Kidney (tissue), 22 donors: ENCODE measurements around the gene SEC14L5. TPM values are rescaled to one million over a fixed set of nuclear protein-coding genes. Genes with fewer than 3 reads are reported as not detected.

Experiments used
- DNase-seq, 5 donors: peaks; one replicate each; pipeline ENCODE4 v3.0.0-alpha.2; 2013 to 2020
- FAIRE-seq: peaks from 2 replicates; lab custom pipeline; 2012; peaks lifted over from hg19 to GRCh38; lab: Jason Lieb, UNC
- H3K27ac ChIP-seq, 2 donors: one replicate each; pipeline ENCODE4 v1.7.0; 2013; ENCODE audit warnings: low read depth in 2 of 2, low read length in 2 of 2, inconsistent platforms in 1 of 2
- H3K27me3 ChIP-seq: one replicate; pipeline ENCODE4 v1.7.1; 2013; ENCODE audit warnings: low read length, inconsistent platforms; ENCODE audit not compliant: control insufficient read depth, insufficient read depth
- H3K36me3 ChIP-seq, 3 donors: one replicate each; pipeline versions ENCODE4 v1.7.0 to v1.7.1; 2013; ENCODE audit warnings: low read length in 3 of 3, control low read depth in 1 of 3, inconsistent platforms in 1 of 3; ENCODE audit not compliant: insufficient read depth in 3 of 3, control insufficient read depth in 2 of 3
- H3K4me1 ChIP-seq, 3 donors: one replicate each; pipeline versions ENCODE4 v1.7.0 to v1.7.1; 2013; ENCODE audit warnings: low read length in 3 of 3, inconsistent platforms in 1 of 3, low read depth in 1 of 3; ENCODE audit not compliant: control insufficient read depth in 2 of 3, insufficient read depth in 2 of 3
- H3K4me3 ChIP-seq, 3 donors: one replicate each; pipeline versions ENCODE4 v1.7.0 to v1.8.1; 2013; ENCODE audit warnings: low read length in 3 of 3, control low read depth in 1 of 3, inconsistent platforms in 1 of 3
- H3K9ac ChIP-seq, 3 donors: one replicate each; pipeline versions ENCODE4 v1.7.0 to v1.7.1; 2013; ENCODE audit warnings: low read length in 3 of 3, control low read depth in 1 of 3, inconsistent platforms in 1 of 3
- H3K9me3 ChIP-seq, 3 donors: one replicate each; pipeline versions ENCODE4 v1.7.0 to v1.7.1; 2013; ENCODE audit warnings: low read length in 3 of 3, control low read depth in 1 of 3, inconsistent platforms in 1 of 3; ENCODE audit not compliant: control insufficient read depth in 2 of 3, insufficient read depth in 1 of 3
- CTCF ChIP-seq: IDR thresholded peaks from 3 replicates; pipeline ENCODE4 v1.5.1; 2012; ENCODE audit warnings: mild to moderate bottlenecking, moderate library complexity, borderline replicate concordance; ENCODE audit not compliant: insufficient read depth; ENCODE audit errors: extremely low read depth
- intact Hi-C: fragments of 100-400 bp; cut with DNase I; formaldehyde crosslinking; loops from one replicate; pipeline ENCODE4 v1.11.1; 2022
- long read RNA-seq, 10 donors: library from polyadenylated mRNA in 1 of 10; unstranded in 1 of 10; transcript quantifications; one replicate each; pipeline ENCODE4 v2.0.0 and lab custom pipeline, GENCODE V29; 2021 to 2026
- polyA plus RNA-seq: library from polyadenylated mRNA; stranded (reverse); fragments of 350-450 nt; fragmentation: Illumina TruSeq; extraction: RNeasy Lipid Tissue Mini Kit (QIAGEN cat#74804); gene quantifications from one replicate; pipeline ENCODE4 v1.2.3, GENCODE V29; 2014; ENCODE audit warnings: low read depth, low replicate concordance; ENCODE audit not compliant: insufficient read depth
- total RNA-seq: library from RNA; stranded (reverse); fragmentation: NEBNext Ultra II Directional; extraction: Animal tissue kit (Norgen Biotek cat#: 25700); gene quantifications from one replicate; pipeline ENCODE4 v1.2.1, GENCODE V29; 2021
- donor health status: control.
- donor health status: control.
- donor health status: control.
- donor health status: control.
- donor health status: control.
- donor health status: DM: yes; HTN: yes; CAD: no.
- donor health status: Normal renal cell carcinoma (clear cell type).

SEC14L5 gene
- total RNA-seq (0.16 TPM), polyA plus RNA-seq (0.13 TPM)
- long read RNA-seq, donor 1 = 0 reads
- long read RNA-seq, donor 2 = 0 reads
- long read RNA-seq, donor 3 = 0 reads
- long read RNA-seq, donor 4 = 0 reads
- long read RNA-seq, donor 5 = 0 reads
- long read RNA-seq, donor 6 = 0 reads
- long read RNA-seq, donor 7 = 0 reads
- long read RNA-seq, donor 8 = 0 reads
- long read RNA-seq, donor 9 = 0 reads
- long read RNA-seq, donor 10 = 0 reads

GRCh38 chr16:4957720-4958509 is at the start of gene SEC14L5:
SEC14L5 (plus strand) TSS chr16:4958330; CDS start chr16:4959324, 994 bp downstream.
- peak; percentile 1 for TF ChIP-seq CTCF
- intact Hi-C loops = no loop called here
- no peaks in the 10 kb centered on the region for H3K9me3 ChIP-seq
- peak within 1 kb of the TSS; percentile 18 to 34 for H3K27ac ChIP-seq
- peaks cover 0 to 11% (median 8%) of the 10 kb centered on the region in 3 donors for H3K4me1 ChIP-seq
- DNase-seq = peak; percentile 98 to 100 (median 99)
- H3K36me3 ChIP-seq = no peaks in the 10 kb centered on the region
- peak within 1 kb of the TSS; percentile 48 to 66 (median 59) for H3K4me3 ChIP-seq
- no peak for FAIRE-seq
- H3K9ac ChIP-seq = peak within 1 kb of the TSS in 1 of 3 donors; percentile 40
- no peaks in the 10 kb centered on the region for H3K27me3 ChIP-seq

DNA sequence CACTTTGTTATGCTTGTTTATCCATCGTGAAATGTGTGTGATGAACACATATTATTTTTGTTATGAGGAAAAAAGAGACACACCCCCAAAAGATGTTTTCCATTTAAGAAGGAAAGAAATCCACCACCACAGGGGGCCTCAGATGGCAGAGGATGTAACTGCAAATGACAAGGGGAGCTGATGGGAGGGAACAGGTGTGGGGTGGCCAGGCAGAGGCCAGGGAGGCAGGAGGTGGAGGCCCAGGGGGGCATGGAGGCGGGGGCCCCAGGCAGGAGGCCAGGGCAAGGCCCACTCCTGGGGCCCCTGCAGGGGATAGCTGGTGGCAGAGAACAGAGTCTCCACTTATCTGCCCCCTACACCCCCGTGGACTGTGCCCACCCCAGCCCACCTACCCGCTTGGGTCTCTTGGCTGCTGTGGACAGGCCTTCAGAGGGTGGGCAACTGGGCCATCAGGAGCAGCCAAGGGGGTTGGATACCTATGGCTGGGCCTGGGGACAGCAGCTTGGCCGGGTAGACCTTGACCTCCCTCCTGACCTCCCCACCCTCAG is 49.2 kb upstream of the SEC14L5 start:
- H3K4me1 ChIP-seq = peaks cover 0 to 5% (median 0%) of the 10 kb centered on the region in 3 donors
- H3K36me3 ChIP-seq = no peaks in the 10 kb centered on the region
- no peak overlapping the region for H3K27ac ChIP-seq
- H3K9me3 ChIP-seq = no peaks in the 10 kb centered on the region
- H3K4me3 ChIP-seq = no peak overlapping the region
- H3K27me3 ChIP-seq = no peaks in the 10 kb centered on the region
- DNase-seq = no peak
- TF ChIP-seq CTCF = no peak
- no peak overlapping the region for H3K9ac ChIP-seq
- no peak for FAIRE-seq
- intact Hi-C loops = no loop called here

DNA sequence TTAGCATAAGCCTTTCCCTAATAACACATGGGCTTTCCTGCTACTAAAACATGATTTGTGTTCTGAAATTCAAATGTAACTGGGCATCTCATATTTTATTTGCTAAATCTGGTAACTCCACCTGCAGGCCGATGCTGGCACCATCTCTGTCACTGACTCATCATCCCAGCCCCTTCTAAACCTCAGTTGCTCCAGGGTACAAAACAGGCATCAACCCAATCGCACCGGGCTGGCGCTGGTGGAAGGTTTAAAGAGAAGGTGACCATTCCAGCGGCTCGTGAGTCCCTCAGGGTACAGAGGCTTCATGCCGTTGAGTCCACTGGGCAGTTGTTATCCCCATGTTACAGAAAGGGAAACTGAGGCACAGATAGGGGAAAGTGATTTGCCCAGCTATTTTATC is 48.3 kb upstream of the SEC14L5 start:
- no peak overlapping the region for H3K9ac ChIP-seq
- DNase-seq (no peak), FAIRE-seq (no peak)
- peaks cover 0 to 5% (median 0%) of the 10 kb centered on the region in 3 donors for H3K4me1 ChIP-seq
- no peaks in the 10 kb centered on the region for H3K36me3 ChIP-seq
- intact Hi-C loops = no loop called here
- TF ChIP-seq CTCF = no peak
- no peaks in the 10 kb centered on the region for H3K9me3 ChIP-seq
- no peak overlapping the region for H3K4me3 ChIP-seq
- H3K27me3 ChIP-seq = no peaks in the 10 kb centered on the region
- no peak overlapping the region for H3K27ac ChIP-seq
